Calu3 (cell line): ENCODE measurements around the gene PPP1R13B. TPM values are rescaled to one million over a fixed set of nuclear protein-coding genes. Genes with fewer than 3 reads are reported as not detected.

Experiments used
- BruUV-seq: library from RNA; stranded (reverse); fragments of 400-500 nt; replicated peaks from 2 replicates; lab custom pipeline; 2021; lab: Mats Ljungman, UMichigan
- CTCF ChIA-PET: fragments of 300-600 bp; sonication (Branson Sonifier 250); formaldehyde crosslinking; loops from one replicate; lab custom pipeline; 2022; ENCODE audit warnings: antibody characterized with exemption; lab: Charles Lee
- DNase-seq: peaks from one replicate; pipeline ENCODE4 v3.0.0; 2022
- H3K27ac Mint-ChIP-seq: one replicate; pipeline ENCODE4 v1.8.0; 2022; ENCODE audit warnings: mixed read lengths; ENCODE audit not compliant: unreplicated experiment
- H3K27me3 Mint-ChIP-seq: one replicate; pipeline ENCODE4 v1.8.0; 2022; ENCODE audit warnings: mixed read lengths; ENCODE audit not compliant: unreplicated experiment
- H3K36me3 Mint-ChIP-seq: one replicate; pipeline ENCODE4 v1.8.0; 2022; ENCODE audit warnings: mild to moderate bottlenecking, moderate library complexity, mixed read lengths; ENCODE audit not compliant: insufficient read depth, unreplicated experiment
- H3K4me1 Mint-ChIP-seq: one replicate; pipeline ENCODE4 v1.8.0; 2022; ENCODE audit warnings: mild to moderate bottlenecking, low read depth, mixed read lengths; ENCODE audit not compliant: unreplicated experiment
- H3K4me3 Mint-ChIP-seq: one replicate; pipeline ENCODE4 v1.8.0; 2022; ENCODE audit warnings: mild to moderate bottlenecking, low read depth, moderate library complexity, mixed read lengths; ENCODE audit not compliant: unreplicated experiment
- H3K9me3 Mint-ChIP-seq: one replicate; pipeline ENCODE4 v1.8.0; 2022; ENCODE audit warnings: low read depth, mixed read lengths; ENCODE audit not compliant: unreplicated experiment
- intact Hi-C: fragments of 100-400 bp; cut with micrococcal nuclease; formaldehyde crosslinking; loops from one replicate; pipeline ENCODE4 v1.10.0; 2022; ENCODE audit not compliant: unreplicated experiment
- total RNA-seq: library from RNA; stranded (reverse); gene quantifications from 2 replicates; pipeline ENCODE4 v1.2.3, GENCODE V29; 2022
- TF ChIP-seq, protein P1 (sequence below): fragments of 200-600 bp; IDR thresholded peaks from one replicate; pipeline ENCODE4 v1.8.0; 2022; ENCODE audit warnings: antibody characterized with exemption; ENCODE audit not compliant: unreplicated experiment

The PPP1R13B gene
- total RNA-seq, 1 experiment from 2014 or later: 27.7 TPM

DNA sequence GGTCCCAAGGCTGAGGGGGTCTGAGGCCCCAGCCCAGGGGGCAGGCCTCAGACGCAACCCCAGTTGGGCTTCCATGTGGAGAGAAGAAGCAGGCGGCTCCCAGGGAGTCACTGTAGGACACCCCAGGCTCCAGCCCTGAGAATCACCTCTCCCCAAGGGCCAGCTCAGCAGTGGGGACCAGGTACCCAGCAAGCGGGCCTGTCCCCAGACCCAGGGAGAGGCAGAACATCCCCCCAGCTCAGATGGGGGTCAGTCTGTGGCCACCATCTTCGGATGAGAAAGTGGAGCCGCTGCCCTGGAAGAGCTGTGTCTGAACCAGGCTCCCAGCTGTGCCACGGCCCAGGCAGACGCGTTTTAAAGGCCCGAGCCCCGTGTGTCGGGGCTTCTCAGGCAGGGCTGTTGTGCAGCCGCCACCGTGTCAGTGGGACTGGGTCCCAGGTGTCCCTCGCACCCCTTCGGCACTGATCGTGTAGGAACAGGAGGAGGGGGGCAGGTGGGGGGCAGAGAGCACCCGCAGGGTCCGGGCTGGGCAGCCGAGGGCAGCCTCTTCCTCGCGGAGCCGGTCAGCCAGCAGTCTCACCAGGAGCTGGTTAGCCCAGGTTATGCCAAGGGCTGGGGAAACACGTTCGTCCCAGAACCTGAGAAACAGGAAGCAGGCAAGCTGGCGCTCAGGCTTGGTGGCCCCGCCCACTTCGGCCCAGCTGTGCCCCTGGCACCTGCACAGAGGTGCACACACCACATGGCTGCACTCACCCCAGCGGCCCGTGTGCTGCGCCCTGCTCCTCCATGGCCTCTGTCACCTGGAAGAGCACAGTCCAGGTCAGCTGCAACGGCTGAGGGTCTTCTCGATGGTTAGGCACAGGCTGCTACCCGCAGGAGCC, 148.8 kb downstream of the PPP1R13B start:
- TF ChIP-seq, protein P1, sequence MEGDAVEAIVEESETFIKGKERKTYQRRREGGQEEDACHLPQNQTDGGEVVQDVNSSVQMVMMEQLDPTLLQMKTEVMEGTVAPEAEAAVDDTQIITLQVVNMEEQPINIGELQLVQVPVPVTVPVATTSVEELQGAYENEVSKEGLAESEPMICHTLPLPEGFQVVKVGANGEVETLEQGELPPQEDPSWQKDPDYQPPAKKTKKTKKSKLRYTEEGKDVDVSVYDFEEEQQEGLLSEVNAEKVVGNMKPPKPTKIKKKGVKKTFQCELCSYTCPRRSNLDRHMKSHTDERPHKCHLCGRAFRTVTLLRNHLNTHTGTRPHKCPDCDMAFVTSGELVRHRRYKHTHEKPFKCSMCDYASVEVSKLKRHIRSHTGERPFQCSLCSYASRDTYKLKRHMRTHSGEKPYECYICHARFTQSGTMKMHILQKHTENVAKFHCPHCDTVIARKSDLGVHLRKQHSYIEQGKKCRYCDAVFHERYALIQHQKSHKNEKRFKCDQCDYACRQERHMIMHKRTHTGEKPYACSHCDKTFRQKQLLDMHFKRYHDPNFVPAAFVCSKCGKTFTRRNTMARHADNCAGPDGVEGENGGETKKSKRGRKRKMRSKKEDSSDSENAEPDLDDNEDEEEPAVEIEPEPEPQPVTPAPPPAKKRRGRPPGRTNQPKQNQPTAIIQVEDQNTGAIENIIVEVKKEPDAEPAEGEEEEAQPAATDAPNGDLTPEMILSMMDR: no peak
- Mint-ChIP-seq H3K27ac (no peak overlapping the region), H3K27me3 (no peaks in the 10 kb centered on the region), H3K36me3 (peaks cover 61% of the 10 kb centered on the region), H3K9me3 (no peaks in the 10 kb centered on the region), H3K4me3 (no peak overlapping the region), H3K4me1 (no peaks in the 10 kb centered on the region)
- CTCF ChIA-PET: no interaction called here
- no peak for DNase-seq
- no TSS peak for BruUV-seq
- intact Hi-C loops: no loop called here

GRCh38 chr14:103697603-103698379, 149.6 kb downstream of the PPP1R13B start:
- CTCF ChIA-PET: no interaction called here
- no peak overlapping the region for H3K27ac Mint-ChIP-seq
- DNase-seq: no peak
- H3K36me3 Mint-ChIP-seq: peaks cover 54% of the 10 kb centered on the region
- no peaks in the 10 kb centered on the region for H3K9me3 Mint-ChIP-seq
- intact Hi-C loops: no loop called here
- TF ChIP-seq, protein P1: no peak
- H3K27me3 Mint-ChIP-seq: no peaks in the 10 kb centered on the region
- H3K4me3 Mint-ChIP-seq: no peak overlapping the region
- BruUV-seq: no TSS peak
- no peaks in the 10 kb centered on the region for H3K4me1 Mint-ChIP-seq

GRCh38 chr14:103697206-103697602, 150.2 kb downstream of the PPP1R13B start:
- no peaks in the 10 kb centered on the region for H3K27me3 Mint-ChIP-seq
- intact Hi-C loops: no loop called here

GRCh38 chr14:103696466-103697071, 150.8 kb downstream of the PPP1R13B start:
- H3K4me3 Mint-ChIP-seq: no peak overlapping the region
- no peak for DNase-seq
- H3K9me3 Mint-ChIP-seq: no peaks in the 10 kb centered on the region
- no peaks in the 10 kb centered on the region for H3K4me1 Mint-ChIP-seq
- peaks cover 42% of the 10 kb centered on the region for H3K36me3 Mint-ChIP-seq
- TF ChIP-seq, protein P1: no peak
- BruUV-seq: no TSS peak
- CTCF ChIA-PET: interaction anchor here (0.6 kb wide), 1 partner anchor 14 kb away, joined by 5 read pairs; no protein-coding TSS in a partner anchor
- intact Hi-C loops: no loop called here
- H3K27ac Mint-ChIP-seq: no peak overlapping the region
- H3K27me3 Mint-ChIP-seq: no peaks in the 10 kb centered on the region

More at GRCh38 chr14:103697206-103697602, 150.2 kb downstream of the PPP1R13B start:
- CTCF ChIA-PET: interaction anchor here (0.6 kb wide), 1 partner anchor 15 kb away, joined by 5 read pairs; no protein-coding TSS in a partner anchor
- TF ChIP-seq, protein P1: no peak
- H3K4me1 Mint-ChIP-seq: no peaks in the 10 kb centered on the region
- no peaks in the 10 kb centered on the region for H3K9me3 Mint-ChIP-seq
- peaks cover 48% of the 10 kb centered on the region for H3K36me3 Mint-ChIP-seq
- no peak for DNase-seq
- no peak overlapping the region for H3K4me3 Mint-ChIP-seq
- no peak overlapping the region for H3K27ac Mint-ChIP-seq
- BruUV-seq: no TSS peak
